ENCODE results near the gene ZC3H4. TPM values are rescaled to one million over a fixed set of nuclear protein-coding genes. Genes with fewer than 3 reads are reported as not detected.
A peak's percentile ranks its signal among the peaks of the same experiment; 100 is the strongest.

The ZC3H4 gene
- total and polyA plus RNA-seq, 9 of the 15 experiments (the other 6 are each of a cell fraction or from before 2014, with no cell fraction given), result 2.2 to 75.6 (median 18.3) TPM

DNA sequence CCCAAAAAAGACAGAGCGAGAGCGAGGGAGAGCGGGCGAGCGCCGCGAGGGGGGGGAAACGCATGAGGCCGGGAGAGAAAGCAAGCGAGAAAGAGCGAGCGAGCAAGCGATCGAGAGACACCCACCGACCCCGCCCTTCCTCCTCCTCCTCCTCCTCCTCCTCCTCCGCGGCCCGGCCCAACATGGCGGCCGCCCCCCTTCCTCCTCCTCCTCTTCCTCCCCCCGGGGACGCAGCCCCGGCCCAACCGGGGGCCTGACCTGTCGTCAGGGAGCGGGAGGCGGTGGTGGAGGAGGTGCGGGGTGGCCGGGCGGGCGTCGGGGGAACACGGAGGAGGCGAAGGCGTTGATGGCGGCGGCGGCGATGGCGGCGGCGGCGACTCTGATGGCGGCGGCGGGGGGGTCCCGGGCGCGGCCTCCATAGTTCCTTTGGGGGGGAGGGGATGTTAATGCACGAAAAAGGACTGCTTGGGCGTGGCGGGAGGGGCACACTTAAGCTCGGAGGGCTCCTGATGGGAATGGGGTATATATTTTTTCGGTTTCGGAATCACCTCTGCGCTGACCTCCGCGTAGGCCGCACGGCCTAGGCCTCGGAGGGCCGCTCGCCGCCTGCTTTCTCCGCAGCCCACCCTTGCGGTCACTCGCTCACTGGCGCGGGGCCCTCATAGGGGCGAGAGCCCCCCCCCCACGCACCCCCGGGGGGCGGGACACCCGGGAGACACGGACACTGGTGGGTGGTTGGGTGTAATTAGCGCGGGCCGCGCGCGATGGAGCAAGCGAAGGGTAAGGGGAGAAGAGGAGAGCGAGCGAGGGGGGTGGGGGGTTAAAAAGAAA is 1.2 kb downstream of the ZC3H4 start (continued):
- TF ChIP-seq RBM14 (IDR thresholded peaks at IDR 0.05; ENCODE audit: borderline replicate concordance, insufficient read depth, low read depth, low read length), result peak; percentile 98; the same call in 1 of the 2 replicates
- TF ChIP-seq ZNF785 (CRISPR knock-in tag; IDR thresholded peaks at IDR 0.05), result no peak
- TF ChIP-seq, protein P1, sequence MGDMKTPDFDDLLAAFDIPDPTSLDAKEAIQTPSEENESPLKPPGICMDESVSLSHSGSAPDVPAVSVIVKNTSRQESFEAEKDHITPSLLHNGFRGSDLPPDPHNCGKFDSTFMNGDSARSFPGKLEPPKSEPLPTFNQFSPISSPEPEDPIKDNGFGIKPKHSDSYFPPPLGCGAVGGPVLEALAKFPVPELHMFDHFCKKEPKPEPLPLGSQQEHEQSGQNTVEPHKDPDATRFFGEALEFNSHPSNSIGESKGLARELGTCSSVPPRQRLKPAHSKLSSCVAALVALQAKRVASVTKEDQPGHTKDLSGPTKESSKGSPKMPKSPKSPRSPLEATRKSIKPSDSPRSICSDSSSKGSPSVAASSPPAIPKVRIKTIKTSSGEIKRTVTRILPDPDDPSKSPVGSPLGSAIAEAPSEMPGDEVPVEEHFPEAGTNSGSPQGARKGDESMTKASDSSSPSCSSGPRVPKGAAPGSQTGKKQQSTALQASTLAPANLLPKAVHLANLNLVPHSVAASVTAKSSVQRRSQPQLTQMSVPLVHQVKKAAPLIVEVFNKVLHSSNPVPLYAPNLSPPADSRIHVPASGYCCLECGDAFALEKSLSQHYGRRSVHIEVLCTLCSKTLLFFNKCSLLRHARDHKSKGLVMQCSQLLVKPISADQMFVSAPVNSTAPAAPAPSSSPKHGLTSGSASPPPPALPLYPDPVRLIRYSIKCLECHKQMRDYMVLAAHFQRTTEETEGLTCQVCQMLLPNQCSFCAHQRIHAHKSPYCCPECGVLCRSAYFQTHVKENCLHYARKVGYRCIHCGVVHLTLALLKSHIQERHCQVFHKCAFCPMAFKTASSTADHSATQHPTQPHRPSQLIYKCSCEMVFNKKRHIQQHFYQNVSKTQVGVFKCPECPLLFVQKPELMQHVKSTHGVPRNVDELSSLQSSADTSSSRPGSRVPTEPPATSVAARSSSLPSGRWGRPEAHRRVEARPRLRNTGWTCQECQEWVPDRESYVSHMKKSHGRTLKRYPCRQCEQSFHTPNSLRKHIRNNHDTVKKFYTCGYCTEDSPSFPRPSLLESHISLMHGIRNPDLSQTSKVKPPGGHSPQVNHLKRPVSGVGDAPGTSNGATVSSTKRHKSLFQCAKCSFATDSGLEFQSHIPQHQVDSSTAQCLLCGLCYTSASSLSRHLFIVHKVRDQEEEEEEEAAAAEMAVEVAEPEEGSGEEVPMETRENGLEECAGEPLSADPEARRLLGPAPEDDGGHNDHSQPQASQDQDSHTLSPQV (IDR thresholded peaks at IDR 0.05), result peak; percentile 47; the same call in 1 of the 2 replicates
- no peak for TF ChIP-seq ZNF507 (tag; conservative IDR thresholded peaks at IDR 0.05)
- TF ChIP-seq HDAC1 (IDR thresholded peaks at IDR 0.05), result peak in 1 of 2 experiments; percentile 56; a peak in 2 of 4 replicates
- TF ChIP-seq KDM2B (CRISPR knock-in tag; IDR thresholded peaks at IDR 0.05), result no peak
- TF ChIP-seq CBX5 (IDR thresholded peaks at IDR 0.05; ENCODE audit: borderline replicate concordance, low read depth), result no peak
- TF ChIP-seq STAT5B (CRISPR knock-in tag; IDR thresholded peaks at IDR 0.05), result no peak
- TF ChIP-seq, protein P2, sequence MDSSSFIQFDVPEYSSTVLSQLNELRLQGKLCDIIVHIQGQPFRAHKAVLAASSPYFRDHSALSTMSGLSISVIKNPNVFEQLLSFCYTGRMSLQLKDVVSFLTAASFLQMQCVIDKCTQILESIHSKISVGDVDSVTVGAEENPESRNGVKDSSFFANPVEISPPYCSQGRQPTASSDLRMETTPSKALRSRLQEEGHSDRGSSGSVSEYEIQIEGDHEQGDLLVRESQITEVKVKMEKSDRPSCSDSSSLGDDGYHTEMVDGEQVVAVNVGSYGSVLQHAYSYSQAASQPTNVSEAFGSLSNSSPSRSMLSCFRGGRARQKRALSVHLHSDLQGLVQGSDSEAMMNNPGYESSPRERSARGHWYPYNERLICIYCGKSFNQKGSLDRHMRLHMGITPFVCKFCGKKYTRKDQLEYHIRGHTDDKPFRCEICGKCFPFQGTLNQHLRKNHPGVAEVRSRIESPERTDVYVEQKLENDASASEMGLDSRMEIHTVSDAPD (CRISPR knock-in tag; IDR thresholded peaks at IDR 0.05), result no peak
- no peak for TF ChIP-seq HNRNPLL (IDR thresholded peaks at IDR 0.05; ENCODE audit: low read depth, low read length, poor library complexity, severe bottlenecking)
- TF ChIP-seq, protein P3, sequence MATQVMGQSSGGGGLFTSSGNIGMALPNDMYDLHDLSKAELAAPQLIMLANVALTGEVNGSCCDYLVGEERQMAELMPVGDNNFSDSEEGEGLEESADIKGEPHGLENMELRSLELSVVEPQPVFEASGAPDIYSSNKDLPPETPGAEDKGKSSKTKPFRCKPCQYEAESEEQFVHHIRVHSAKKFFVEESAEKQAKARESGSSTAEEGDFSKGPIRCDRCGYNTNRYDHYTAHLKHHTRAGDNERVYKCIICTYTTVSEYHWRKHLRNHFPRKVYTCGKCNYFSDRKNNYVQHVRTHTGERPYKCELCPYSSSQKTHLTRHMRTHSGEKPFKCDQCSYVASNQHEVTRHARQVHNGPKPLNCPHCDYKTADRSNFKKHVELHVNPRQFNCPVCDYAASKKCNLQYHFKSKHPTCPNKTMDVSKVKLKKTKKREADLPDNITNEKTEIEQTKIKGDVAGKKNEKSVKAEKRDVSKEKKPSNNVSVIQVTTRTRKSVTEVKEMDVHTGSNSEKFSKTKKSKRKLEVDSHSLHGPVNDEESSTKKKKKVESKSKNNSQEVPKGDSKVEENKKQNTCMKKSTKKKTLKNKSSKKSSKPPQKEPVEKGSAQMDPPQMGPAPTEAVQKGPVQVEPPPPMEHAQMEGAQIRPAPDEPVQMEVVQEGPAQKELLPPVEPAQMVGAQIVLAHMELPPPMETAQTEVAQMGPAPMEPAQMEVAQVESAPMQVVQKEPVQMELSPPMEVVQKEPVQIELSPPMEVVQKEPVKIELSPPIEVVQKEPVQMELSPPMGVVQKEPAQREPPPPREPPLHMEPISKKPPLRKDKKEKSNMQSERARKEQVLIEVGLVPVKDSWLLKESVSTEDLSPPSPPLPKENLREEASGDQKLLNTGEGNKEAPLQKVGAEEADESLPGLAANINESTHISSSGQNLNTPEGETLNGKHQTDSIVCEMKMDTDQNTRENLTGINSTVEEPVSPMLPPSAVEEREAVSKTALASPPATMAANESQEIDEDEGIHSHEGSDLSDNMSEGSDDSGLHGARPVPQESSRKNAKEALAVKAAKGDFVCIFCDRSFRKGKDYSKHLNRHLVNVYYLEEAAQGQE (IDR thresholded peaks at IDR 0.05; ENCODE audit: borderline replicate concordance), result no peak
- TF ChIP-seq, protein P3 (CRISPR knock-in tag; IDR thresholded peaks at IDR 0.05; ENCODE audit: low read depth), result peak; percentile 75
- TF ChIP-seq ZNF707 (CRISPR knock-in tag; conservative IDR thresholded peaks at IDR 0.05), result peak; percentile 59; the same call in 1 of the 2 replicates
